ENCODE results near the gene HAUS1. TPM values are rescaled to one million over a fixed set of nuclear protein-coding genes. Genes with fewer than 3 reads are reported as not detected.

The HAUS1 gene
- total and polyA plus RNA-seq, 2 donors (not counting 3 experiments of a cell fraction or from before 2014, with no cell fraction given): 29.4 to 57.1 TPM

- TF ChIP-seq, protein P1, sequence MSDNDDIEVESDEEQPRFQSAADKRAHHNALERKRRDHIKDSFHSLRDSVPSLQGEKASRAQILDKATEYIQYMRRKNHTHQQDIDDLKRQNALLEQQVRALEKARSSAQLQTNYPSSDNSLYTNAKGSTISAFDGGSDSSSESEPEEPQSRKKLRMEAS (IDR thresholded peaks at IDR 0.05; ENCODE audit: insufficient read depth, insufficient read length): no peak
- TF ChIP-seq JUN (IDR thresholded peaks at IDR 0.05; ENCODE audit: borderline replicate concordance, insufficient read depth, insufficient read length, low read depth) (no peak), POLR2A (IDR thresholded peaks at IDR 0.05; ENCODE audit: low read depth, low read length) (no peak), MYC (IDR thresholded peaks at IDR 0.05; ENCODE audit: low read depth, low read length) (no peak), CTCF (IDR thresholded peaks at IDR 0.05; ENCODE audit: extremely low read depth in 1 of 2, insufficient read depth in 1 of 2, low read depth in 1 of 2, low read length in 2 of 2) (no peak), POLR2AphosphoS5 (IDR thresholded peaks at IDR 0.05; ENCODE audit: insufficient read depth, low read depth, low read length) (no peak), GATA2 (IDR thresholded peaks at IDR 0.05; ENCODE audit: insufficient read depth, insufficient read length, low read depth, low read length) (no peak), FOS (IDR thresholded peaks at IDR 0.05; ENCODE audit: borderline replicate concordance, insufficient read depth, low read length) (no peak), EZH2 (IDR thresholded peaks at IDR 0.05; ENCODE audit: borderline replicate concordance, low read depth, low read length, severe bottlenecking) (no peak)
- H3K9ac ChIP-seq (replicated peaks; ENCODE audit: extremely low read depth, insufficient read depth, low read length): no peak overlapping the region
- H3K36me3 ChIP-seq (ENCODE audit: control insufficient read depth in 2 of 2, extremely low read depth in 1 of 2, insufficient read depth in 2 of 2, low read length in 2 of 2): peaks cover 7 to 14% of the 10 kb centered on the region in 2 experiments
- H3K4me1 ChIP-seq (ENCODE audit: control insufficient read depth, extremely low read depth, insufficient read depth, low read length): peaks cover 16% of the 10 kb centered on the region
- FAIRE-seq: no peak
- intact Hi-C loops (cut with micrococcal nuclease): no loop called here
- dilution Hi-C loops (cut with MboI; ENCODE audit: extremely low pct_ligation_motif_present, low sequenced_read_pairs): no loop called here
- no peak overlapping the region for H2AFZ ChIP-seq (ENCODE audit: low read depth, low read length)
- H3K79me2 ChIP-seq (ENCODE audit: control insufficient read depth, insufficient read depth, low read length): peaks cover 69% of the 10 kb centered on the region
- ChIA-PET CTCF (no interaction called here), POLR2A (no interaction called here)
- H4K20me1 ChIP-seq (replicated peaks; ENCODE audit: control insufficient read depth, extremely low read depth, insufficient read depth, low read length): peaks cover 5% of the 10 kb centered on the region
- H3K9me1 ChIP-seq (replicated peaks; ENCODE audit: control insufficient read depth, extremely low read depth, insufficient read depth, low read length): no peaks in the 10 kb centered on the region
- no TSS peak for BruUV-seq (replicated peaks)
- H3K4me3 ChIP-seq (replicated peaks in 1 of 3; ENCODE audit: insufficient read depth in 1 of 3, low read depth in 1 of 3, low read length in 3 of 3): no peak overlapping the region
- no peaks in the 10 kb centered on the region for H3K9me3 ChIP-seq (replicated peaks; ENCODE audit: control insufficient read depth, insufficient read depth, low read length)
- H3K4me2 ChIP-seq (ENCODE audit: insufficient read depth, low read length): no peak overlapping the region
- no peak for DNase-seq (ENCODE audit: low read depth, low spot score)
- no peak overlapping the region for H3K27ac ChIP-seq (ENCODE audit: insufficient read depth, low read depth, low read length)
- no peaks in the 10 kb centered on the region for H3K27me3 ChIP-seq (ENCODE audit: control insufficient read depth in 2 of 2, insufficient read depth in 2 of 2, low read length in 2 of 2)
Observed at GRCh38 chr18:46095532-46095931, 8.7 kb upstream of the HAUS1 start.

All from endothelial cell of umbilical vein (primary cell).